ENCODE results near the gene ARIH2.

- no peak for TF ChIP-seq CTCF (IDR thresholded peaks at IDR 0.05; ENCODE audit: control extremely low read depth in 1 of 3, insufficient read depth in 1 of 3, low read depth in 1 of 3, low read length in 3 of 3)
- TF ChIP-seq MAX (IDR thresholded peaks at IDR 0.05): no peak
- TF ChIP-seq EP300 (IDR thresholded peaks at IDR 0.05; ENCODE audit: borderline replicate concordance in 1 of 2, low read depth in 2 of 2, low read length in 2 of 2): no peak
- no peak for TF ChIP-seq JUN (IDR thresholded peaks at IDR 0.05; ENCODE audit: low read depth, low read length)
- TF ChIP-seq ZNF274 (IDR thresholded peaks at IDR 0.05; ENCODE audit: borderline replicate concordance, extremely low read depth, low read length): no peak
- no peak for TF ChIP-seq SUZ12 (IDR thresholded peaks at IDR 0.05; ENCODE audit: low read length)
- no peak for TF ChIP-seq RAD21 (IDR thresholded peaks at IDR 0.05 in 1 of 2, conservative IDR thresholded peaks at IDR 0.05 in 1 of 2; ENCODE audit: low read depth in 2 of 2, low read length in 2 of 2)
- TF ChIP-seq TAF1 (IDR thresholded peaks at IDR 0.05; ENCODE audit: low read depth, low read length): no peak
- no peak for TF ChIP-seq EZH2 (IDR thresholded peaks at IDR 0.05; ENCODE audit: low read depth, low read length, severe bottlenecking)
- TF ChIP-seq CBX5 (IDR thresholded peaks at IDR 0.05; ENCODE audit: low read depth, low read length): no peak
- TF ChIP-seq YY1 (IDR thresholded peaks at IDR 0.05; ENCODE audit: low read depth, low read length): no peak
- no peak for TF ChIP-seq CREB1 (IDR thresholded peaks at IDR 0.05)
Measured at GRCh38 chr3:48899273-48899672, 19.4 kb upstream of the ARIH2 start.

All from H1 (cell line).